Loucy (cell line): ENCODE data around the gene NCOA6.

Experiments used
- CTCF ChIP-seq: fragments of 200-600 bp; sonication (generic); conservative IDR thresholded peaks from 2 replicates; pipeline ENCODE4 v1.5.1; 2014; ENCODE audit warnings: mild to moderate bottlenecking, antibody characterized with exemption, low read length
- EZH2phosphoT487 ChIP-seq: fragments of 200-600 bp; IDR thresholded peaks from 2 replicates; pipeline ENCODE4 v1.6.1; 2018; ENCODE audit warnings: antibody characterized with exemption, mild to moderate bottlenecking, moderate library complexity, borderline replicate concordance

- no peak for TF ChIP-seq CTCF
- TF ChIP-seq EZH2phosphoT487: no peak
These were observed 116.2 kb downstream of the NCOA6 start for GRCh38 chr20:34709044-34709830.
